Measurements from ENCODE around the gene FKBP1A.

Gene FKBP1A

GRCh38 chr20:1325173-1326030 is 67.5 kb downstream of the FKBP1A start (continued):
- TF ChIP-seq HOXC10 (CRISPR knock-in tag; IDR thresholded peaks at IDR 0.05) (no peak), GFI1B (tag by site-specific recombination; IDR thresholded peaks at IDR 0.05) (no peak), BCL6B (tag by site-specific recombination; IDR thresholded peaks at IDR 0.05) (no peak), ZNF670 (tag by site-specific recombination; IDR thresholded peaks at IDR 0.05; ENCODE audit: low read depth) (no peak), PRDM1 (tag by site-specific recombination; IDR thresholded peaks at IDR 0.05) (no peak), ZNF350 (tag by site-specific recombination; IDR thresholded peaks at IDR 0.05) (no peak), ZNF112 (tag by site-specific recombination; IDR thresholded peaks at IDR 0.05) (no peak), ZNF792 (tag by site-specific recombination; IDR thresholded peaks at IDR 0.05) (no peak), MZF1 (tag by site-specific recombination; IDR thresholded peaks at IDR 0.05; ENCODE audit: borderline replicate concordance) (no peak), ZNF362 (tag by site-specific recombination; IDR thresholded peaks at IDR 0.05) (no peak), ZNF24 (tag by site-specific recombination; IDR thresholded peaks at IDR 0.05) (no peak; the same call in 1 of the 2 replicates), ZNF311 (tag by site-specific recombination; IDR thresholded peaks at IDR 0.05; ENCODE audit: borderline replicate concordance) (no peak), OVOL3 (tag by site-specific recombination; IDR thresholded peaks at IDR 0.05) (no peak), ZNF175 (tag by site-specific recombination; IDR thresholded peaks at IDR 0.05) (no peak), TCF7L2 (IDR thresholded peaks at IDR 0.05; ENCODE audit: borderline replicate concordance, low read depth, low read length) (no peak), ZNF549 (tag by site-specific recombination; IDR thresholded peaks at IDR 0.05) (no peak), YY1 (tag by site-specific recombination; IDR thresholded peaks at IDR 0.05) (peak; percentile 93), ZNF645 (tag by site-specific recombination; IDR thresholded peaks at IDR 0.05) (no peak), ZNF76 (tag by site-specific recombination; IDR thresholded peaks at IDR 0.05; ENCODE audit: borderline replicate concordance, low read depth) (peak; percentile 90), ZNF426 (tag by site-specific recombination; IDR thresholded peaks at IDR 0.05) (no peak), ZNF560 (tag by site-specific recombination; IDR thresholded peaks at IDR 0.05; ENCODE audit: borderline replicate concordance) (no peak), ZNF133 (tag by site-specific recombination; IDR thresholded peaks at IDR 0.05) (no peak), GLI2 (tag by site-specific recombination; IDR thresholded peaks at IDR 0.05; ENCODE audit: borderline replicate concordance, low read depth) (no peak), ZFP69B (tag by site-specific recombination; IDR thresholded peaks at IDR 0.05) (no peak), ZNF585B (tag by site-specific recombination; IDR thresholded peaks at IDR 0.05) (no peak), SCRT1 (tag by site-specific recombination; IDR thresholded peaks at IDR 0.05; ENCODE audit: borderline replicate concordance) (peak; percentile 76; the same call in 1 of the 2 replicates), PRDM6 (tag by site-specific recombination; IDR thresholded peaks at IDR 0.05) (no peak), ZBTB21 (tag by site-specific recombination; IDR thresholded peaks at IDR 0.05) (peak; percentile 89), SP7 (tag by site-specific recombination; IDR thresholded peaks at IDR 0.05) (peak; percentile 70), ZFP3 (tag by site-specific recombination; IDR thresholded peaks at IDR 0.05; ENCODE audit: low read depth) (no peak), ZBTB7A (tag by site-specific recombination; IDR thresholded peaks at IDR 0.05; ENCODE audit: low read depth) (no peak), ZBTB10 (tag by site-specific recombination; IDR thresholded peaks at IDR 0.05) (peak; percentile 58; the same call in 1 of the 2 replicates), ZSCAN23 (tag by site-specific recombination; IDR thresholded peaks at IDR 0.05) (no peak)
